SH-SY5Y (cell line): Measurements from ENCODE around the gene PIP5K1B.

Experiments
- GATA2 ChIP-seq: IDR thresholded peaks from 2 replicates; pipeline ENCODE4 v1.6.1; 2011; ENCODE audit warnings: mild to moderate bottlenecking, low read depth, low read length
- GATA3 ChIP-seq: IDR thresholded peaks from 2 replicates; pipeline ENCODE4 v1.6.1; 2011; ENCODE audit warnings: low read depth, mild to moderate bottlenecking, low read length, moderate library complexity

The PIP5K1B gene

DNA sequence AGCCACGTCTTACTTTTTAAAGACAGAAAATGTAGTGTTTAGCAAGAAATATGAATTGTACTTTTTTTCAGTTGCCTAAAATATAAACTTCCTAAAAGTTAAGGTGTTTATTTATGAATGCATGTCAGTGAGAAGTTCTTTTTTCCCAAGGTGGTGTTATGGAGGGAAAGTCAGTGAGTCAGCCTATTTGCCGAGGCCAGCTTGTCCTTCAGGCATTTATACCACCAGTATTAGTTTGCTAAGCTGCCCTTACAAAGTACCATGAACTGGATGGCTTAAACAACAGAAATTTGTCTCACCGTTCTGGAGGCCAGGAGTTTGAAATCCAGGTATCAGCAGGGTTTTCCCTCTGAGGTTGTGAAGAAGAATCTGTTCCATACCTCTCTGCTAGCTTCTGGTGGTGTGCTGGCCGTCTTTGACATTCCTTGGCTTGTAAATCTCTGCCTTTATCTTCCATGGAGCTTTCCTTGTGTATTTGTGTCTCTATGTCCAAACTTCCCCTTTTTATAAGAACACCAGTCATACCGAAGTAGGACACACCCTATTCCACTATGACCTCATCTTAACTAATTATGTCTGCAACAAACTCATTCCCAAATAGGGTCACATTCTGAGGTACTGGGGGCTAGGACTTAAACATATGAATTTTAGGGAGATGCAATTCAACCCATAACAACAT, 270.5 kb downstream of the PIP5K1B start:
- no peak for TF ChIP-seq GATA2
- TF ChIP-seq GATA3, result no peak

DNA sequence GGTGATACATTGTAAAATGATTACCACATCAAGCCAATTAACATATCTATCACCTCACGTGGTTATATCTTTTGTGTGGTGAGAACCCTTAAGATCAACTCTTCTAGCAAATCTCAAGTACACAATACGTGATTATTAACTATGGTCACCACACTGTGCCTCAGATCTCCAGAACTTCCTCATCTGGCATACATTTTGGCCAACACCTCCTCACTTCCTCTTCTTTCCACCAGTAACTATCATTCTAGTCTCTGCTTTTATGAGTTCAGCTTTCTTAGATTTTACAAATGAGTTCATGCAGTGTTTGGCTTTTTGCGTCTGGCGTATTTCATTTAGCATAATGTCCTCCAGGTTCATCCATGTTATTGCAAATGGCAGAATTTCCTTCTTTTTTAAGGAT, 273.0 kb downstream of the PIP5K1B start:
- TF ChIP-seq GATA2 (no peak), GATA3 (no peak)

DNA sequence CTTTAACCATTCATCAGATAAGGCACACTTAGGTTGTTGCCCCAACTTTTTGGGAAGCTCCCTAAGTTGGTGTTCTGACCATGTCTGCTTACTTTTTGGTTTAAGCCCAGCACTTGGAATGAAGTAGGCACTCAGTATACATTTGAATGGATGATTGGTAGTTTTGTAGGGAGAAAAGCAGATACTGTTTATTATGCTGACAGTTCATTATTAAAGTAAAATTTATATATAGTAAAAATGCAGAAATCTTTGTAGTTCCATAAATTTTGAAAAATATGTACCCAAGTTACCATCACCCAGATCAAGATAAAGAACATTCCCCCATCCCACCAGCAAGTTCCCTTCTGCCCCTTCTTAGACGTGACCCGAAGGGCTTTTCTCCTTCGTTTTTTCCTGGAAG, 273.5 kb downstream of the PIP5K1B start:
- TF ChIP-seq GATA2 (no peak), GATA3 (no peak)

DNA sequence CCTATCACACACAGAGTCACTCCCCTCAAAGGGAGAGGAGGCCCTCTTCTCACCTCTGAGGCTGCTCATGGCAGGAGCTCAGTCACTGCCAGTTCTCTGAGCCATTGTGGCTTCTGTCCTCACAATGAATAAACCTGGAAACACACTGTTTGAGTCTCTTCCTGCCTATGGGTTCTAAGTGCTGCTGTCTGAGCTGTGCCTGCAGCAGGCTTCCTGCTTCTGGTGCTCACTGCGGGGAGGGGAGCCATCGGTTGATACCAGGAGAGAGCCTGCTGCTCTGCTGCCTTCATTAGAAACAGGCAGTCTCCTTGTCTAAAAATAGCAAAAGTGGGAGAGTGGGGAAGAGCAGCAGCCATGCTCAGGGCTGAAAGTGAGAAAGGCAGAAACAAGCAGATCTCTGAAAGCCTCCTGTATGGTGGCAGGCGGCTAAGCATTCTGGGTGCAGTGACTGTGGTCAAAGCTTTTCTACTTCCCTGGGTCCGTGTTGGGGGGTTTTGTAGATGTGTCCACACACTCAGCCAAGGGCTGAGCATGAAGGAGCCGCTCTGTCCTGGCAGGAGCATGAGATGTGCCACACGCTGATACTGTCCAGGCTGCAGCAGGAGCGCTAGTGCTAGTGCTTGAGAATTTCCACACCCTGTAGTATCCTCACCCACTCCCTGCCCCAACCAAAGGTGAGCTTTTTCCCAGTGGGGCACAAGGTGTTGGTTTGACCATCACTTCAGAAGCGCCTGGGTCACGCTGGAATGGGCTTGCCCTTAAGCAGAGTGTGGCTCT, 274.7 kb downstream of the PIP5K1B start:
- TF ChIP-seq GATA3 (no peak), GATA2 (no peak)

DNA sequence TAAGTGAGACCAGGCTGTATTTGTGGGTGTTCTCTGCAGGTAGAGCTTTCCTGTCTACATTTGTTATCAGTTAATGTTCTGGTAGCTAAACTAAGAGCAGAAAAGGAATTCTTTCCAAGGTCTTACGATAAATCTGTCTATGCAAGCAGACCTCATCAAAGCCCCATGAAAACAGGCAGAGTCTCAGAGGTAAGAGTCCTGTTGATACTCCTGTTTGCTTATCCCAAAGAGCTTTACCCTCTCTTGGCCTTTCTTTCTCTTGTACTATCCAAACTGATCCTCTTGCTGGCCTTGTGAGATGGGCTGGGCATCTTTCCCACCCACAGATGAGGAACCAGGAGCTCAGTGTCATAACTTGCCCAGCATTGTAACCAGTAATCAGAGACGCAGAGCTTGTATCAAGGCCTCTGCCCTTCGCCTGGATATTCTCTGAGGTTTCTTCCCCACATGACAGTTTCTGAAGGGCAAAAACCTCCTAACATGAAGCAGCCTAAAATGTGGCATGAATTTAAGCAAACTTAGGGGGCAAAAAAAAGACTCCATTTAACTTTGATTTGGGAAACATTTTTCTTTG, 275.4 kb downstream of the PIP5K1B start:
- TF ChIP-seq GATA3 (no peak), GATA2 (no peak)

DNA sequence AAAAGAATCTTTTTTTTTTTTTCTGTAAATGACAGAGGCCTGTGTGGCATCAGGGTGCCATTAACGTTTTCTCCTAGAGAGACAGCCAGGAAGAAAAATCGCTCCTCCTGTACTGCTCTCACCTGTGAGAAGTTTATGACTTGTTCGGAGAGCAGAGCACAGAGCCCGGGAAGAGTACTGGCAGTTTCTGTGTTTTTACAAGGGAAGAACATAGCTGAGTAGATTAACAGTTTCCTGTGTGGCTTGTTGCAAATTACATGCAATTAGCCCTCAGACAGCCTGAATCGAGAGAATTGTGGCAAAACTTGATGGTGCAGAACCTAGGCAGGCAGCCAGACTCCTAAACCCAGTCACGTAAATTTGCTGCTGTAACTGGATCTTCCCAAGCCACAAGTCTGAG, 276.7 kb downstream of the PIP5K1B start:
- no peak for TF ChIP-seq GATA3

DNA sequence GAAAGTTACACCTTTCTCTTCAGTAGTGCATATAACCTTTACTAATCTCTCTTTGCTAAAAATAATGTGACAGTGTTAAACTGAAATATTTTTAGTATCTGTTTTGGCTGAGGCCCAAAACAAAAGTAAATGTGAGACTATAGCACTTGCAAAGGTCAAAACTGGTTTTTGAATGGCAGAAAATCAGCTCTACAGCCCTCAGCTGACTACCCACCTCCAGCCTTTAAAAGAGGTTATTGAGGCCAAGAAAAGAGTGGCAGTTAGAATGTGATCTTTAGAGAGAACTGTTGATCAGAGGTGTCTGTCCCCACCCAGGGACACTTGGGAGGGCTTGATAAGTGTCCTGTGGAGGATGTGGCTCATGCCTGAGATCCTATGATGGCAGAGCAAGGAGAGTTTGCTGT, 278.0 kb downstream of the PIP5K1B start:
- TF ChIP-seq GATA3 (no peak), GATA2 (no peak)

DNA sequence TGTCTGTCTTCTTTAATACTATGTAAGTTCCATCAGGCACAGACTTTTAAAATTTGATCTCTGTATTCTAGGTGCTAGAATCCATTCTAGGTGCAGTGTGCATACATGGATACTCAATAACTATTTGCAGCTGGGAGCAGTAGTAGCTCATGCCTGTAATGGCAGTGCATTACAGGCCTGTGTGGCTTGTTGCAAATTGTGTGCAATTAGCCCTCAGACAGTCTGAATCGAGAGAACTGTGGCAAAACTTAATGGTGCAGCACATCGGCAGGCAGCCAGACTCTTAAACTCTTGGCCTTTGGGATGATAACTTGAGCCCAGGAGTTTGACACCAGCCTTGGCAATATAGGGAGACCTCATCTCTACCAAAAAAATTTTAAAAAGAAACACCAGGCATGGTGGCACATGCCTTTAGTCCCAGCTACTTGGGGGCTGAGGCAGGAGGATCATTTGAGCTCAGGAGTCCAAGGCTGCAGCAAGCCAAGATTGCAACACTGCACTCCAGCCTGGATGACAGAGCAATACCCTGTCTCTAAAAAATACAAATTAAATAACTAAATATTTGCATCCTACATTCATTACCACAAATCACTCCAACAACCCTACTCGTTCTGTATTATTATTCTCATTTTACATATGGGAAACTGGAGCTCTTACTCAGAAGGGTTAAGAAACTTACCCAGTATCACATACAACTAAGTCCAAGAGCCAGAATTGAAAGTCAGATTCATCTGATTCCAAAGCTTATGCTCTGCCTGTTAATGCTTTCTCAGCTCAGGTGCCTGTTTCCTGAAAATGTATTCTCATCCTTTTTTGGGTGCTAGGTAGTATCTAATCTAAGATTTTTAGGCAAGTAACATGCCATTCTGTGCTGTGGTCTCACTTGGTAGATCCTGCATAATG, 278.7 kb downstream of the PIP5K1B start:
- TF ChIP-seq GATA2 (no peak), GATA3 (no peak)

DNA sequence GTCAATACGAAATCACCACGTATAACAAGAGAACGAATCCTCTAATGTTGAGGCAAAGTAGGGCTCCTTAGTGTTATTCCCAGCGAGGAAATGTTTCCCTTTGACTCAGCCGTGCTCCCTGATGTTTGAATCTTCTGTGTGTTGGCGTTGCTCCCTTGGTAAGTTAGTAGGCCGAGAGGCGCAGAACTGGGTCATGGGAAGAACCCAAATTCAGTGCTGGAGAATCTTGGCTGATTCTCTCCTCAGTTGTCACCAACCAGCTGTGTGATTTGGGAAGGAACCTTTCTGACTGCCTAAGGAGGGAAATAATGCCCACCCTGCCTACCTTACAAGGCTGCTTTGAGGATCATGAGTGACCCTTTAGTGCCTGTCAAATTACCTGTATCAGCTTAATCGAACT, 286.4 kb downstream of the PIP5K1B start:
- TF ChIP-seq GATA3 (no peak), GATA2 (no peak)

DNA sequence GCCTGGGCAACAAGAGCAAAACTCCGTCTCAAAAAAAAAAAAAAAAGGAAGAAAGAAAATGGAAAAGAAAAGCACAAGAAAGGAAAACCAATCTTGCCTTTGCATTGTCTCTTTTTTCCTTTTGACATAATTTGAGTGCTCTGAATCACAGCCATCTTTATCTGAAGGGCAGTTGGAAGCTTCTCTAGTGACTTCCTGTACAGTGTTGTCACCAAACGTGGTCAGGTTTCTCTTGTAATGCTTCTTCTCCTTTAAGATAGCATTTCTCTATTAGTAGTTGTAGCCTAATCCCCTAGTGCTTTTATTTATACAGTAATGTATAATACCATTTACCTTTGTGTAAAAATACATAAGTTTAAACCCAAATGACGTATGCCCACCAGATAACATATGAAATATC, 290.7 kb downstream of the PIP5K1B start:
- TF ChIP-seq GATA3 (no peak), GATA2 (no peak)

DNA sequence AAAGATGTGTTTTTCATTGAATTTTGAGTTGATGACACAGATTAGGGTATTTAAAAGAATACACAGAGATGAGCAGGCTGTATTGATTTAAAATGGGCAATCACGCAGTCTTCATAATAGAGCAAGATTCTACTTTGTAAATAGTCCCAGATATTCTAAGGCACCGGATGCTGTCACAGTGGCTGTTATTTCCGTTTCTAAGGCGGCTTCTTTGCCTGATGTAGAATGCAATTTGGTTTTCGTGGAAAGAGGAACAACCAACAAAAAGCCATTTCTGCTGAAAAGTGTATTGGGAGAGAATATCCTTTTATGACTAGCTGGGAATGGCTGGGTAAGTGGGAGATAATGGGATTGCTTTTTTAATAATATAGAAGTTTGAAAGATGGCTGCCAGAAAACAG, 291.4 kb downstream of the PIP5K1B start:
- TF ChIP-seq GATA3 (no peak), GATA2 (no peak)

DNA sequence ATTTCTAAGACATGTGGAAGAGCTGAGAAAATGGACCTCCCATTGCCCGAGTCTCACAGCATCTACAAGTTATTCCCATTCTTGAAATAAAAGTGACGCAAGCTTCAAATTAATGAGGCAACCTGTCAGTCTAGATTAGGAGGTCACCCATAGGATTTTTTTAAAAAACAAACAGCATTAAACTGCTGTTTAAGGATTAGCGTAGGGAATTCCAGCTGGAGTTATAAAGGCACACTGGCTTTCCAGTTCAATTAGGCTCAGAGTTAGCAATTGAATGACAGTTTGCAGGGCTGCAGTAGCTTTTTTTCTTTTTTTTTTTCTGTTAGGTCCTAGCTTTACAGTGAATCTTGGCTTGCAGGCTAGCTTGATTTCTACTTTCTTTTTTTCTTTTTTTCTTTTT, 292.6 kb downstream of the PIP5K1B start:
- TF ChIP-seq GATA2, result no peak
- no peak for TF ChIP-seq GATA3

DNA sequence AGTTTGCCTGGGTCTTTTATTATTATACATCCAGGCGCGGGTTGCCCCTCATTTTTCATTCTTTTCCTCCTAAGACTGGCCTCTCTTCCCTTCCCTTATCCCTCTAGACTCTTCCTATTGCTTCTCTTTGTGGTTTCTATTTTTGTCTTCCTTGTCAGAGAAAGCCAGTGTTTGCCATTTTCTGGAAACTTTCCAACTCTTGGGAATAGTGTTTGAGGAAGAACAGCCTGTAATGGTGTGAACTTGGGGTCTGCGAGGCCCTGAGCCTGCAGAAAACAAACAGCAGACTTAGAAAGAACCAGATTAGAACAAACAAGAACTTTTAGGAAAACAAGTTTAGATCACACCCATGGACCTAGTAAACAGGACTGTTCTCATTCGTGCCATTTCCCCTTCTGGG, 293.3 kb downstream of the PIP5K1B start:
- no peak for TF ChIP-seq GATA3
- TF ChIP-seq GATA2, result no peak

DNA sequence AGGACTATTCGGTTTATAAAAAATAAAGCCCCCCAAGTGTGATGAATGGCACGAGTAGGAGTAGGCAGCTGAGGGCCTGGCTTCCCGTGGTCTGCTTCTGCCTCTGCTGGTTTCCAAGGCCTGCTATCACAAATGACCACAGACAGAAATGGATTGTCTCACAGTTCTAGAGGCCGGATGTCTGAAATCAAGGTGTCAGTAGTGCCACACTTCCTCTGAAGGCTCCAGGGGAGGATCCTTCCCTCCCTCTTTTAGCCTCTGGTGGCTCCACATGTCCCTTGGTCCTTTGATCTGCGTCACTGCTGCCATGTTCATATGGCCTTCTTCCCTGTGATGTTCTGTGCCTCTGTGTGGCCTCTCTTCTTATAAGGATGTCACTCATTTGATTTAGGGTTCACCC, 293.8 kb downstream of the PIP5K1B start:
- TF ChIP-seq GATA2, result no peak
- no peak for TF ChIP-seq GATA3
